Neural cell (in vitro differentiated cells): ENCODE results near the gene PML. TPM values are rescaled to one million over a fixed set of nuclear protein-coding genes. Genes with fewer than 3 reads are reported as not detected.
"Not testable (repeated sequence)": the region's sequence is repeated elsewhere in the genome, so short reads cannot be mapped to it uniquely, and the experiment has no call there.

Experiments used
- H2AFZ ChIP-seq: fragments of 200-600, 300-800 bp; sonication (generic), shearing (Covaris generic); 2 replicates; pipeline ENCODE4 v1.6.0; 2014; ENCODE audit warnings: low read depth, mild to moderate bottlenecking, antibody characterized with exemption, low read length, moderate library complexity
- H3F3A ChIP-seq: fragments of 200-600 bp; shearing (Covaris generic); 2 replicates; pipeline ENCODE4 v1.6.1; 2016; ENCODE audit warnings: mild to moderate bottlenecking, moderate library complexity, mixed read lengths, antibody characterized with exemption, low read length; ENCODE audit not compliant: insufficient read depth, poor library complexity, severe bottlenecking
- H3K27ac ChIP-seq: fragments of 200-600, 300-800 bp; sonication (generic), shearing (Covaris generic); 2 replicates; pipeline ENCODE4 v1.5.1; 2014; ENCODE audit warnings: mild to moderate bottlenecking, low read length, moderate library complexity
- H3K27me3 ChIP-seq: fragments of 300-800, 200-600 bp; sonication (generic), shearing (Covaris generic); 2 replicates; pipeline ENCODE4 v1.6.0; 2014; ENCODE audit warnings: mild to moderate bottlenecking, low read depth, low read length, moderate library complexity; ENCODE audit not compliant: insufficient read depth
- H3K36me3 ChIP-seq: fragments of 300-800, 200-600 bp; sonication (generic), shearing (Covaris generic); 2 replicates; pipeline ENCODE4 v1.5.1; 2014; ENCODE audit warnings: mild to moderate bottlenecking, antibody characterized with exemption, low read length, moderate library complexity; ENCODE audit not compliant: insufficient read depth
- H3K4me2 ChIP-seq: fragments of 300-800, 200-600 bp; sonication (generic), shearing (Covaris generic); 2 replicates; pipeline ENCODE4 v1.6.0; 2014; ENCODE audit warnings: mild to moderate bottlenecking, low read length
- H3K4me3 ChIP-seq: fragments of 300-800, 200-600 bp; sonication (generic), shearing (Covaris generic); 2 replicates; pipeline ENCODE4 v1.5.1; 2014; ENCODE audit warnings: mild to moderate bottlenecking, low read length, moderate library complexity
- H3K79me2 ChIP-seq: fragments of 200-600 bp; shearing (Covaris generic); replicated peaks from 2 replicates; pipeline ENCODE4 v1.6.0; 2014; ENCODE audit warnings: mild to moderate bottlenecking, low read length, moderate library complexity; ENCODE audit not compliant: insufficient read depth
- H3K9ac ChIP-seq: fragments of 300-800, 200-600 bp; sonication (generic), shearing (Covaris generic); 2 replicates; pipeline ENCODE4 v1.6.1; 2016; ENCODE audit warnings: mild to moderate bottlenecking, low read length, mixed read lengths
- H3K9me2 ChIP-seq: fragments of 200-600 bp; shearing (Covaris generic); 2 replicates; pipeline ENCODE4 v1.6.1; 2016; ENCODE audit warnings: mild to moderate bottlenecking, low read length, mixed read lengths; ENCODE audit not compliant: insufficient read depth
- H3K9me3 ChIP-seq: fragments of 200-600, 300-800 bp; sonication (generic), shearing (Covaris generic); 2 replicates; pipeline ENCODE4 v1.6.1; 2016; ENCODE audit warnings: mild to moderate bottlenecking, mixed run types, low read length, moderate library complexity, mixed read lengths
- H4K20me1 ChIP-seq: fragments of 200-600 bp; shearing (Covaris generic); 2 replicates; pipeline ENCODE4 v1.6.1; 2016; ENCODE audit warnings: mild to moderate bottlenecking, mixed run types; ENCODE audit not compliant: insufficient read depth
- CTCF ChIP-seq: fragments of 450-650 bp; IDR thresholded peaks from 2 replicates; pipeline ENCODE4 v1.5.1; 2014; ENCODE audit warnings: antibody characterized with exemption, mild to moderate bottlenecking, moderate library complexity; ENCODE audit not compliant: poor library complexity, severe bottlenecking
- EP300 ChIP-seq: fragments of 450-650 bp; conservative IDR thresholded peaks from 2 replicates; pipeline ENCODE4 v1.6.1; 2014; ENCODE audit warnings: antibody characterized with exemption, mild to moderate bottlenecking, moderate library complexity; ENCODE audit not compliant: poor library complexity, severe bottlenecking
- MXI1 ChIP-seq: fragments of 450-650 bp; conservative IDR thresholded peaks from 2 replicates; pipeline ENCODE4 v1.6.1; 2014; ENCODE audit warnings: antibody characterized with exemption, mild to moderate bottlenecking; ENCODE audit not compliant: poor library complexity, severe bottlenecking
- POLR2AphosphoS5 ChIP-seq: IDR thresholded peaks from 2 replicates; pipeline ENCODE4 v1.6.1; 2012
- RAD21 ChIP-seq: fragments of 450-650 bp; conservative IDR thresholded peaks from 2 replicates; pipeline ENCODE4 v1.6.1; 2014; ENCODE audit warnings: antibody characterized with exemption, mild to moderate bottlenecking, moderate library complexity
- SMC3 ChIP-seq: fragments of 450-650 bp; conservative IDR thresholded peaks from 2 replicates; pipeline ENCODE4 v1.6.1; 2014; ENCODE audit warnings: antibody characterized with exemption, mild to moderate bottlenecking, moderate library complexity; ENCODE audit not compliant: poor library complexity
- TAF1 ChIP-seq: IDR thresholded peaks from 2 replicates; pipeline ENCODE4 v1.6.1; 2012; ENCODE audit warnings: low read depth
- polyA plus RNA-seq: library from polyadenylated mRNA; depleted of rRNA; stranded (reverse); fragments of >200 nt; gene quantifications from 2 replicates; pipeline ENCODE4 v1.2.3, GENCODE V29; 2014

Gene PML
- polyA plus RNA-seq, 1 donor from 2014 or later = 4.7 TPM

GRCh38 chr15:74062671-74063070 lies 68.2 kb downstream of the PML start:
- Histone ChIP-seq H3K27me3 (no peaks in the 10 kb centered on the region), H3K9me3 (no peaks in the 10 kb centered on the region), H3K4me2 (no peak overlapping the region), H3K9me2 (no peaks in the 10 kb centered on the region), H3K36me3 (no peaks in the 10 kb centered on the region), H4K20me1 (no peaks in the 10 kb centered on the region), H3K27ac (no peak overlapping the region), H3K79me2 (no peaks in the 10 kb centered on the region), H3K9ac (no peak overlapping the region), H3K4me3 (no peak overlapping the region), H3F3A (no peaks in the 10 kb centered on the region), H2AFZ (no peak overlapping the region)
- TF ChIP-seq RAD21 (no peak), TAF1 (no peak), SMC3 (no peak), EP300 (no peak), POLR2AphosphoS5 (no peak), MXI1 (no peak), CTCF (no peak)

DNA sequence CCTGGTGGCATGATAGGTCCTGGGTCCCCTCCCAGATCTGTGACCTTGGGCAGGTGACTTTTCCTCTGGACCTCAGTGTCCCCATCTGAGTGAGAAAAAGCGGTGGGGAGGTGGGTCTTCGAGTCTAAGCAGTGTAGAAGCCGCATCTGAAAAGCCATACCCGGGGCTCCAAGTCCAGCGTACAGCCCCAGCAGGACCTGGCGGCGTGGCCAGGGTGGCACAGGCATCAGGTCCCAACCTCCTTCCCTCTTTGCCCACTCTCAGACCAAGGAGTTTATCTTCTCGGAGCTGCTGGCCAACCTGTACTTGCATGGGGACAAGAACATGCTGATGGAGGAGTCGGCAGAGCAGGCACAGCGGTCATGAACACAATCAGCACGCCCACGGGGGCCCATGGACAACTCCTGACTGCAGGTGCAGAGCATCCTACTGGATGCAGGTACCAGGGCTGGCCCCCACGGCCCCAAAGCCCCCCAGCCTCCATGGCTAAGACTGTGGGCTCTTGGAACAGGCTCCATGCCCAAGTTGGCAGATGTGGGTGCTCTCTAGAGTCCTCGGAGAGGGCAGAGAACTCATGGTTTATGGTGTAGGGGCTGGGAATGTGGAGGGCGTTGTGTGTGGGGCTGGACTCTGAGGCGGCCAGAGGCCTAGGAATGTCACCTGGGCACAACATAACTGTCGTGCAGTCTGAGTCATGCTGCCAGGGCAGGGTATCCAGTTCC lies 69.1 kb downstream of the PML start:
- not testable (repeated sequence) for H3K79me2 ChIP-seq, H3K9ac ChIP-seq, H3K9me2 ChIP-seq, H3K27ac ChIP-seq, H3K4me2 ChIP-seq, H3K4me3 ChIP-seq, H3K9me3 ChIP-seq, H3K36me3 ChIP-seq, H4K20me1 ChIP-seq, H2AFZ ChIP-seq, H3K27me3 ChIP-seq, H3F3A ChIP-seq

DNA sequence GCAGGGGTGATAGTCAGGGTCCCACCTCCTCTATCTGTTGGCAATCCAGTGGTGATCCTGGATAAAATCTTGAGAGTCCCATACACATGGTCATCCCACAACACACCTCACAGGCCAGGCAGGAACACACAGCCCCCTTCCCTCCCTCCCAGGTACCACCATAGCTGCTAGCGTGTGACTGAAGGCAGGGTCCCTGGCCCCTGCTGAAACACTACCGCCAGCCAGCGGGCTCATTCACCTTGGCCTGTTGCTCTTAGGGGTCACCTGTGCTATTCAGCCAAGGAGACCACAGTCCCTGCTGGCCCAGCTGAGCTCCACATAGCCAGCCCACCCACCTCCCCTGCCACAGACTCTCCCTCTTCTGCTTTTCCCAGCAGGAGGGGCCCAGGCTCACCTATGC lies 69.7 kb downstream of the PML start:
- not testable (repeated sequence) for H3K9me2 ChIP-seq, H2AFZ ChIP-seq, H3K9me3 ChIP-seq, H3F3A ChIP-seq, H3K27ac ChIP-seq, H3K4me3 ChIP-seq, H3K36me3 ChIP-seq, H3K4me2 ChIP-seq, H3K27me3 ChIP-seq, H4K20me1 ChIP-seq, H3K79me2 ChIP-seq, H3K9ac ChIP-seq

GRCh38 chr15:74064822-74065221 lies 70.3 kb downstream of the PML start:
- H3K36me3 ChIP-seq, H3K9me3 ChIP-seq, H4K20me1 ChIP-seq, H3K9ac ChIP-seq, H3K4me3 ChIP-seq, H3K4me2 ChIP-seq, H3K27me3 ChIP-seq, H3F3A ChIP-seq, H3K9me2 ChIP-seq, H3K79me2 ChIP-seq, H3K27ac ChIP-seq, H2AFZ ChIP-seq: not testable (repeated sequence)
